Esophagus muscularis mucosa (tissue), 4 donors: ENCODE data around the gene OSBPL1A.

Experiments
- CTCF ChIP-seq, 3 experiments: fragments of 200-600 bp in 2 of 3; fragments of 450-650 bp in 1 of 3; sonication (generic) in 2 of 3; IDR thresholded peaks; one replicate each; pipeline ENCODE4 v1.5.1; 2017 to 2019; ENCODE audit warnings: antibody characterized with exemption in 3 of 3, mild to moderate bottlenecking in 2 of 3, moderate library complexity in 1 of 3
- EP300 ChIP-seq: sonication (generic); formaldehyde crosslinking; IDR thresholded peaks from one replicate; pipeline ENCODE4 v1.6.1; 2017; ENCODE audit warnings: antibody characterized with exemption
- POLR2A ChIP-seq: fragments of 450-650 bp; IDR thresholded peaks from one replicate; pipeline ENCODE4 v1.6.1; 2017; ENCODE audit warnings: antibody characterized with exemption, moderate library complexity, mild to moderate bottlenecking, low read depth

- TF ChIP-seq CTCF (IDR thresholded peaks at IDR 0.05) (no peak), POLR2A (no peak), EP300 (no peak)
Measured at GRCh38 chr18:24426073-24426397, 28.4 kb upstream of the OSBPL1A start.
